Activated CD4-positive, alpha-beta T cell treated with anti-CD3 and anti-CD28 coated beads for 48 hours (primary cell): Measurements from ENCODE around the gene C13orf42.
A peak's percentile ranks its signal among the peaks of the same experiment; 100 is the strongest.
"Not testable (repeated sequence)": the region's sequence is repeated elsewhere in the genome, so short reads cannot be mapped to it uniquely, and the experiment has no call there.

ENCODE experiments used
- DNase-seq: peaks from one replicate; pipeline ENCODE4 v3.0.0-alpha.2; 2020

Gene C13orf42

GRCh38 chr13:51118809-51119431 lies 7.8 kb upstream of the C13orf42 start:
- no peak for DNase-seq

- no peak for DNase-seq
Observed at GRCh38 chr13:51113969-51114368, 2.9 kb upstream of the C13orf42 start.

DNA sequence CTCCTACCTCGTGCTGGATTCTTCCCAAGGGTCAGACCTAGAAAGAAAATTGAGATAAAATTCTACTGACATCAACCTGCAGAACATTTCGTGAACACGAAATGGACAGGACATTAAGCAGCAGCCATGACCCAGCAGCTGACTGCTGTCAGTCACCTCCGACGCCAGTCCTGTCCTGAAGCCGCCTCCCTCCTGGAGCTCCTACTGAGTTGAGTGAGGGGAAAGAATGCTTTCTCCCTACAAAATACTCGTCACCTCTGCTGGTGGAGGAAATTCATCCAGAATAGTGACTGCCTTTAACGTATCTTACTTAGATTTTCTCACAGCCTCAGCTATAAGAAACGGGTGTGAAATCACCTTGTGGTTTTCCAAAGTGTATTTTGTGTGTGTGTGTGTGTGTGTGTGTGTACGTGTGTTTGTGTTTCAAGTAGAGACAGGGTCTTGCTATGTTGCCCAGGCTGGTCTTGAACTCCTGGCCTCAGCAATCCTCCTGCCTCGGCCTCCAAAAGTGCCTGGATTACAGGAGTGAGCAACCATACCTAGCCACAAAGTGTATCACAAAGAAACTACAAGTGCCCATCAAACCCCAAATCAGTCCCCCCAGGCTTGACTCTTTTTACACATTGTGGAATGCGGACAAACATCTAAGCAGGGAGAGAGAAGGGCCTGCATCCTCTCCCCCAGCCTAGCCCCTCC lies 2.3 kb upstream of the C13orf42 start:
- DNase-seq: no peak

- DNase-seq: no peak
Observed at GRCh38 chr13:51112771-51113170, 1.7 kb upstream of the C13orf42 start.

DNA sequence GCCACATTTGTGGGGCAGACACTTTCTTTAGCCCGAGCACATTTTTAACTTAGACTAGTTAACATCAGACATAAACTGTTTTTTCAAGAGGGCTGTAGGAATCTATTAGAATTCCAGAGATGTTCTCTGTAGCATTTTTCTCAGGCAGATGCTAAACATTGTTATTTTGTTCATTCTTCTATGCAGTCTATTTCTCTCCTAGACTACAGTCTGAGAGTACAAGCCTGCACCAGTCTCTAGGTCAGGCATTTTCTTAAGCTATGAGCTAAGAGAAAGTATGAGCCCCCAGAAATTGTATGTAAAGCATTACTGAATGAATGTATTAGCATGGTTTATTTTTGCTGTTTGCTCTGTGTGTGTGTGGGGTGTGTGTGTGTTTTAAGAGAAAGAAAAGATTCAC lies 923 bp upstream of the C13orf42 start:
- DNase-seq: no peak

DNA sequence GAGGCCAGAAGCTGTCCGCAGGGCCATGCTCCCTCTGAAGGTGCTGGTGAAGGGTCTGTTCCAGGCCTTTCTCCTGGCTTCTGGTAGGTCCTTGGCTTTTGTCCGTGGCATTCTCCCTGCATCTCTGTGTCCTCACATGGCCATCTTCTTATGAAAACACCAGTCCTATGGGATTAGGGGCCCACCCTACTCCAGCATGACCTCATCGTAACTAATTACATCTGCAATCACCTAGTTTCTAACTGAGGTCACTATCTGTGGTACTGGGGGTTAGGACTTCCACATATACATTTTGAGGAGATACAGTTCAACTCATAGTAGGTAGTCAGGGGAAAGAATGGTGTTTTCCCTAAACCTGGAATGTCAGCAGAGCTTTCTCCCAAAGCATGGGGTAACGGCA lies 3.1 kb downstream of the C13orf42 start:
- no peak for DNase-seq

- DNase-seq: no peak
Observed at GRCh38 chr13:51105046-51105445, 6.0 kb downstream of the C13orf42 start.

GRCh38 chr13:51101636-51102235 lies 9.3 kb downstream of the C13orf42 start:
- no peak for DNase-seq

DNA sequence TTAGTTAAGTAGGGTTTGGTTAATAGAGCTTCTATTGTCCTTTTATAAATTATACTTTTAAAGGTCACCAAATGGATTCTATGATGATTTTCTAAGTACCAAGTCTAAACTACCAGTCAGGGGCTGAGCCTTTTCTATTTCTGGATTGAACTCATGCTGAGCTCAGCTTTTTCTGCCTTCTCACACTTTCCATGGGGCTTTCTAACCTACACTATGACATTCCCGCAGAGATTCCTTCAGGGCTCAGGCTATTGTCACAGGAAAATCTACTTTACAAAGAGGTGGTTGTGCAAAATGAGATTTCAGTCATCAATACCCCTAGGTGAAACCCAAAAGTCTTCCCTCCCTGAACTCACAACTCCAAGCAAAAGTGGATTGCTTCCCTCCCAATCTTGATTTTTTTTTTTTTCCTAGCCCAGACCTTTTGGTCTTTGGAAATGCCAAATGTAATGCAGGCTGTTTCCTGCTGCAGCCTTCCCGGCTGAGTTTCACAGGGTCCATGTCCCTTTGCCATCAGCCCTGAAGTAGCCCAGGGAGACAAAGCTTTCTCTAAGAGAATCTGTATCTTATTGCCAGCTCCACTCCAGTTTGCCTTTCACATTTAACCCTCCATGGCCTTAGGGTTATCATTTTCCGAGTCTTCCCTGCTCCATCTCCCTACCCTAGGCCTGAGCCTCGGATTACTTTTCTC lies 13.6 kb downstream of the C13orf42 start:
- no peak for DNase-seq

GRCh38 chr13:51096131-51096530 lies 14.9 kb downstream of the C13orf42 start:
- no peak for DNase-seq

DNA sequence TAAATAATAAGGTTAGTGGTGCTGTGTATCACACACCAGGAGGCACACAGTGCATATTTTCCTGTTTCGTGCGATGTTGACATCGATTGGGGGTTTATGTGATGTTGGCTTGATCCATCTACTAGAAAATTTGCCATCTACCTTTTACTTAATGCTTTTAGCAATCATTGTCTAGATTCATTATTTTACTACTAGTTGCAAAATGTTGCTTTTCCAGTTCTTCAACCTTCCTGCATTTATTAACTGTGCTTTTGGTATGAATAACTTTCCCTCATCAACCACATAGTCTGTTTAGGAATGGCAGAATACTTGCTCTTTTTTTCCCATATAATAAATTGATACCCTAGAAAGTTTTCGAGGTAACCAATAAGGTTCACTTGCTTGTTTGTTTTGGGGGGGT lies 17.5 kb downstream of the C13orf42 start:
- no peak for DNase-seq

- no peak for DNase-seq
Observed at GRCh38 chr13:51091839-51092238, 19.2 kb downstream of the C13orf42 start.

DNA sequence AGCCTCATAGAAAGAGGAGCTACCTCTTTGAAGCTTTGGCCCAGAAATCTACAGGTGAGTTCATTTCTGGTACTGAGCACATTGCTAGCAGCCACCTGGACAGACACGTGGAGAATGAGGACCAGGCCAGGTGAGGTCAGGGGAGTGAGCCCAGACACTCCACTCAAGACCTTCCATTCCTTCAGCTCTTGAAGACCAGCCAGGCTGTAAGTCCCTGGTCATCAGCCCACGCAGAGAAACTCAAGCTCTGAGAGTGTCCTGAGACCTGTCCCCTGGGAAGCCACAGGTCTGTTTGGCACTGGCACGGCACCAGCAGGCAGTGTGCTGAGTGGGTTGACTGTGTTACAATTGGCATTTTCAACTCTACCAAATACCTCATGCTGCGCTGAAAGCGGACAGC lies 27.4 kb downstream of the C13orf42 start:
- no peak for DNase-seq

- not testable (repeated sequence) for DNase-seq
Observed at GRCh38 chr13:51080478-51081065, 30.5 kb downstream of the C13orf42 start.

DNA sequence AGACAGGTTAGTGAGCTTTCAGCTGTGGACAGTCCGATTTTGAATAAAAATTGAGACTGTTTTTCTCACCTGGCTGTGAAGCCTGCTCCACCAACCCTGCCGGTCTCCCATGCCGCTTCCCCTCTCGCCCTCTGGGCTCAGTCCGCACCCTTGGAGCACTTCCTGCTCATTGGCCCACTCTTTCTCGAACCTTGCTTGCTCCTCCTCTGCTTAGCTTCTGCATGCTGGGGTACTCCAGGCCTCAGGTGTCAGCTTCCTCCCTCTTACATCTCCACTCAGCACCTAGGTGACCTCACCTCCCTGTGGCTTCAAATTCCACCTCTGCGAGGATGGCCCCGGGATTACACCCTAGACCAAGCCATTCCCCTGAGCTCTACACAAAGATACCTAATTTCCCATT lies 39.6 kb downstream of the C13orf42 start:
- no peak for DNase-seq

DNA sequence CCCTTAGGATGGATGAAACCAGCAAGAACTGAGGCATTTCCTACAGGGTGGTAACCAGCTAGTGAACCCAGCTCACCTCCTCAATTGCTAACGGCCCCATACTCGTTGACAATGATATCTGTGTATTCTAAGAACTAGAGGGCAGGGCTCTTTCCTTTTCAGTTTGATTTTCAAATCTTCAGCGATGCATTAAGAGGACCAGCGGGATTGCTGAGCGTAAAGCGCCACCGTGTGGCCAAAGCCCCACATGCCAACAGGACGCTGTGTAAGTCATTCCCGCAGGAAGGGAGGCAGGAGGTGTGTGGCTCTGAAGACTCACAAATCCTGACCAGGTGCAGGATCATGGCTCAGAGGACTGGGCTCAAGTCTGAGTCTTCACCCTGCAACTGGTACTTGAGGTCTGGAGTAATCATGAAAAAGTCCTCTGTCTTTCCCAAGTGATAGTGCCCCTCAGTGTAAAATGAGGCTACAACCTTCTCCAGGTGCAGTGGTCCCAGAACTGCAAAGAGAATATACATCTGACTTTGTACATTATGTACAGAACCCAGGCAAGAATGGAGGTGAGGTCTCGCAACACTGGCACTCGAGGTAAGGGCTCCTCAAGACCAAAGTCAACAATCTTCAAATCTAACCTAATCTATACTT lies 40.9 kb downstream of the C13orf42 start:
- DNase-seq: peak; percentile 87

DNA sequence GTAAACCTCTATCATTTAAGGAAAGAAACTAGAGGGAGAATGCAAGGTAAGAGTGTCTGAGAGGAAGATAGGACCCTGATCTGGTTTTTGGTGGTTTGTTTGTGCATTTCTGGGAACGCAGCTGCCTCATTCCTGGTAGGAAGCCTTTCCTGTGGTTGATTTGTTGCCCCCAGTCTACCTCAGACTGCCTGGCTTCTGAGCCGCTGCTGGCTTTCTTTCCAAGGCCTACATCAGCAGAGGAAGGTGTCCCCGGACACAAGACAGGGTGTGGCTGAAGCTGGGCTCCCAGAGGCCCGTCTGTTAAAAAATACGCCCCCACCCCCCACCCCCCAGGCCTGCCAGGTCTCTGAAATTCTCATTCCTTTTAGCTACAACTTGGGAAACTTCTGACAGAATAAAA lies 42.6 kb downstream of the C13orf42 start:
- DNase-seq: no peak

DNA sequence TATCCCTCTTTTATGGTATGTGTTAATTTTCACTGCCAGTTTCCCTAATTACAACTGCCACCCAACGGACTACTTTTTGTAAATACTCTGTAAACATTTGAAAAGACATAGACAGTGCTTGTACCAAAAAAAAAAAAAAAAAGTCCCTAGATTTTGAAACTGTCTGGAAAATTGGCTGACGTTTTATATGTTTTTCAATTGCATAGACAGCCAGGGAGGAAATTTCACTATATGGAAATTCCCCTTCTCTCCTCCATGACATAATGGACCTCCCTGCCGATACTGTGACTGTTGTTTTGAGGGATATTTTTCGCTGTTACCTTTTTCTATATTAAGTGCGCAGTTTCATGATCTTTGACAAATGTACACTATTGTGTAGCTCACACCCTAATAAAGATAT lies 43.4 kb downstream of the C13orf42 start:
- no peak for DNase-seq

- DNase-seq: no peak
Observed at GRCh38 chr13:51067210-51067701, 43.8 kb downstream of the C13orf42 start.

GRCh38 chr13:51066091-51066831 lies 44.8 kb downstream of the C13orf42 start:
- DNase-seq: no peak

- no peak for DNase-seq
Observed at GRCh38 chr13:51065372-51066090, 45.5 kb downstream of the C13orf42 start.
